IPS-15b (cell line): ENCODE results near the gene BCL2L1.
"Not testable (repeated sequence)": the region's sequence is repeated elsewhere in the genome, so short reads cannot be mapped to it uniquely, and the experiment has no call there.

Source experiments
- H3K27me3 ChIP-seq: one replicate; pipeline ENCODE4 v1.6.1; 2013; ENCODE audit warnings: low read length; ENCODE audit not compliant: control insufficient read depth, insufficient read depth
- H3K36me3 ChIP-seq: one replicate; pipeline ENCODE4 v1.6.1; 2013; ENCODE audit warnings: low read length; ENCODE audit not compliant: control insufficient read depth, insufficient read depth
- H3K4me1 ChIP-seq: one replicate; pipeline ENCODE4 v1.6.1; 2013; ENCODE audit warnings: mild to moderate bottlenecking, low read length; ENCODE audit not compliant: control insufficient read depth, insufficient read depth
- H3K4me3 ChIP-seq: one replicate; pipeline ENCODE4 v1.5.1; 2013; ENCODE audit warnings: low read depth, low read length
- H3K9ac ChIP-seq: one replicate; pipeline ENCODE4 v1.6.1; 2013; ENCODE audit warnings: low read depth, mild to moderate bottlenecking, low read length
- H3K9me3 ChIP-seq: one replicate; pipeline ENCODE4 v1.6.1; 2013; ENCODE audit warnings: mild to moderate bottlenecking, low read length; ENCODE audit not compliant: control insufficient read depth, insufficient read depth

The BCL2L1 gene

DNA sequence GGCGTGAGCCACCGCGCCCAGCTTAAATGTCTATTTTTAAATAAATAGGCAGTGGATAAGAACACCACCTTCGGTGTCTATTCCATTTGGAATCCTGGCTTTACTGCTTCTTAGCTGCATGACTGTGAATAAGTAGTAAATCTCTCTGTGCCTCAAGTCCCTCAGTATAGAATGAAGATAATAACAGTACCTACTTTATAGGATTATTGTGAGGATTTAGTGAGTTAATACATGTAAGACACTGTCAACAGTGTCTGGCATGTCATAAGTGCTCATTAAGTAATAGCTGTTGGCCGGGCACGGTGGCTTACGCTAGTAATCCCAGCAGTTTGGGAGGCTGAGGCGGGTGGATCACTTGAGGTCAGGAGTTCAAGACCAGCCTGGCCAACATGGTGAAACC, 26.6 kb upstream of the BCL2L1 start:
- no peak overlapping the region for H3K4me3 ChIP-seq
- H3K9me3 ChIP-seq, result no peaks in the 10 kb centered on the region
- no peaks in the 10 kb centered on the region for H3K27me3 ChIP-seq
- H3K4me1 ChIP-seq, result no peaks in the 10 kb centered on the region
- H3K9ac ChIP-seq, result no peak overlapping the region
- no peaks in the 10 kb centered on the region for H3K36me3 ChIP-seq

DNA sequence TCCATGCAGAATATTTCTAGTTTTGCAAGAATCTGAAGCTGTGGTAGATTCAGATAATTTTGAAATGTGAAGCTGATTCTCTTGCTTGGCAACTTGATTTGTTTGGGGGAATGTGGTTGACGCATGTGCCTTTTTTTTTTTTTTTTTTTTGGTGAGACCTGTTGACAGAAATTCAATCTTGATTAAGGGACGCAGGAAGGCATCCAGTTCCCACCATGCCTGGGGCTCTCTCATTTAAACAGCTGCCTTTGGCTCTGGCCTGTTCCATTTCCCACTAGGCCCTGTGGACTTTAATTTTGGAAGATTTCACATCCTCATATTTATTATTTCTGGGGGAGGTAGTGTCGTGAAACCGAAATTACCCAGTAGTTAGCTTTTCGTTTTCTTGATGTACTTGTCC, 25.0 kb upstream of the BCL2L1 start:
- H3K9ac ChIP-seq, result no peak overlapping the region
- H3K36me3 ChIP-seq, result peaks cover 5% of the 10 kb centered on the region
- H3K4me1 ChIP-seq, result no peaks in the 10 kb centered on the region
- H3K9me3 ChIP-seq, result no peaks in the 10 kb centered on the region
- no peak overlapping the region for H3K4me3 ChIP-seq
- H3K27me3 ChIP-seq, result no peaks in the 10 kb centered on the region

DNA sequence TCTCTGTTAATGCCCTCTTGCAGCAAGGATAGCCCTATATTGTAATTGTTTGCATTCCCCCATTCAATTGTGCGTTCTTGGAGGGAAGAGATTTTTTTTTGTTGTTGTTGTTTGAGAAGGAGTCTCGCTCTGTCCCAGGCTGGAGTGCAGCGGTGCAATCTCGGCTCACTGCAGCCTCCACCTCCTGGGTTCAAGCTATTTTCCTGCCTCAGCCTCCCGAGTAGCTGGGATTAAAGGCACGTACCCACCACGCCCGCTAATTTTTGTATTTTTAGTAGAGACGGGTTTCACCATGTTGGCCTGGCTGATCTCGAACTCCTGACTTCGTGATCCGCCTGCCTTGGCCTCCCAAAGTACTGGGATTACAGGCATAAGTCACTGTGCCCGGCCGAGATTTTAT, 24.4 kb upstream of the BCL2L1 start:
- not testable (repeated sequence) for H3K4me3 ChIP-seq, H3K9ac ChIP-seq, H3K4me1 ChIP-seq, H3K27me3 ChIP-seq, H3K9me3 ChIP-seq, H3K36me3 ChIP-seq

DNA sequence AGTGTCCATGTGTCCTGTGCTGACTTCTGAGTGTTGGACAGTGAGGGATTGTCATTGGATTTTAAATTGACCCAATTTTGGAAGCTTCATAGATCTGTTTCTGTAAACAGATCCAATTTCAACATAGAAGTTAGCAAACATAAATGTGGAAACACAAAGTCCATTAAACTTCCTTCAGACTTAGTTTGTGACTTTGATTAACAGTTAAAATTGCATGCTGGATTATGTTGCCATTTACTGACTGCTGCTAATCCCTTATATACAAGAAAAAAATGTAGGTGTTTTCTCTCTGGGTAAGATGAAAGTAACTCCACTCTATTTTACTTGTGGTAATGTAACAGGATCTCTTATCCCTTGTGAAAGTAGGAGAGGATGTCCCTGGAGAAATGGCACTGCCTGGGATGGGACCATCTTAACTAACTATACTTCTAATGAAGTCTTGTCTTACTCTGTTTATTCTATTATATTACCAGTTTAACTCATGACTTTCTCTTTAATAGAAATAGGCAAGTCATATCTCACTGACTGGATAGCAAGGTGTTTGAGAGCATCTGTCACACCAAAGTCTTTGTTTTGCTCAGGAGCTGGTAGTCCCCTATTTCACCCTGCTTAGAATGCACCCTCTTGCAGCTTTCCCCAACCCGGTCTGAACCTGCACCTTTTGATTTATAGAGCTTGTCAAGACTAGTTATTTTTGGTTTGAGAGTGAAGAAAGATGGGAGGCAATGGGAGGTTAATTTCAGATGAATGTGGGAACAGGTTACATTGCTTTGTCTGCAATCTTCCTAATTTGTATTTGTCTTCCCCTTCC, 23.6 kb upstream of the BCL2L1 start:
- H3K36me3 ChIP-seq, result peaks cover 6% of the 10 kb centered on the region
- H3K9ac ChIP-seq, result no peak overlapping the region
- no peaks in the 10 kb centered on the region for H3K4me1 ChIP-seq
- H3K4me3 ChIP-seq, result no peak overlapping the region
- H3K27me3 ChIP-seq, result no peaks in the 10 kb centered on the region
- no peaks in the 10 kb centered on the region for H3K9me3 ChIP-seq

DNA sequence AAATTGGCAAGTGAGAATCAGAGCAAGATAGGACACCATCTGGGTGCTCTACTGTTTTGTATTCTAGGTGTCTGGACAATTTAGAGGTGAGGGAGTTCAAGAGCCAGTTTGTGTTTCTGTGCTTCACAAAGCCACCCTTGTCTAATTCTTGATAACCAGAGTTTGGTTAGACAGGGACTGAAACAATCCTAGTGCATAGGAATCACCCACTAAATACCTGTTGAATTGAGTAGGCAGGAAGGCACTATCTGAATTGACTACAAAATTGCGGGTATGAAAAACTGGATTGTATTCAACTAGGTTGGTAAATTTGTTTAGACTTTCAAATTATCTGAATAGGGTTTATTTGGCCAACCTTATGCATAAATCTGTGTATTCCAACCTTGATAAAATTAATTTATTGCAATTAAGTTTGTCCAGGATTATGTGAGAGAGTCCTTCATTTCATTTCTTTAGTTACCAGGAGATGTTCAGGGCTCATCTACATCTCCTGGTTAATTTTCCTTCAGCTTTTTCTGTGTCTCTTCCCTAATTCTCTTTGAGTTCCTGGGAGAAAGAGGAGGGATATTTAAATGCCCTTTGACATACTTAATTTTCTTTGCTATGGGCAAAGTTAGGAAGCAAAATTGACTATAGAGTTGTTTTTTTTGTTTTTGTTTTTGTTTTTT, 18.1 kb upstream of the BCL2L1 start:
- H3K36me3 ChIP-seq, result peaks cover 6% of the 10 kb centered on the region
- H3K9me3 ChIP-seq, result no peaks in the 10 kb centered on the region
- no peaks in the 10 kb centered on the region for H3K27me3 ChIP-seq
- peak overlapping the region; percentile 91 for H3K4me3 ChIP-seq
- peaks cover 8% of the 10 kb centered on the region for H3K4me1 ChIP-seq
- H3K9ac ChIP-seq, result peak overlapping the region; percentile 70

DNA sequence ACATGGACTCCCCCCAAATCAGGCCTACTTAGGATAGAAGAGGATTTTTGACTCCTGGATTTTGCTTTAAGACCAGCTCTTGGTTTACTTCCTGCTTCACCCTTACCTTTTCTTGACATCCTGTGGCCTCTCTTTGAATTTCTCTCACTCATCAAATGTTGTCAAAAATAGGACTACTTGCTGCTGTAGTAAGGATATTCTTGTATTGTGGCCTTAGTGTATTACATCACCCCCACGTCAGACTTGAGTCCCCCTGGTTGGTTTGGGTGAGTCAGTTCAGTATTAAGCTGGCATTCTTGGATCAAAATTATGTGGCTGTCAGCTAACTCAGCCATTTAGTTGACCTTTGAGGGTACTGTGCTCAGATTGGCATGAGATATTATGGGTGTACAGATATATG, 17.5 kb upstream of the BCL2L1 start:
- Histone ChIP-seq H3K9me3 (no peaks in the 10 kb centered on the region), H3K36me3 (peaks cover 6% of the 10 kb centered on the region), H3K4me1 (peaks cover 8% of the 10 kb centered on the region), H3K27me3 (no peaks in the 10 kb centered on the region), H3K4me3 (peak overlapping the region; percentile 91), H3K9ac (peak overlapping the region; percentile 70)

DNA sequence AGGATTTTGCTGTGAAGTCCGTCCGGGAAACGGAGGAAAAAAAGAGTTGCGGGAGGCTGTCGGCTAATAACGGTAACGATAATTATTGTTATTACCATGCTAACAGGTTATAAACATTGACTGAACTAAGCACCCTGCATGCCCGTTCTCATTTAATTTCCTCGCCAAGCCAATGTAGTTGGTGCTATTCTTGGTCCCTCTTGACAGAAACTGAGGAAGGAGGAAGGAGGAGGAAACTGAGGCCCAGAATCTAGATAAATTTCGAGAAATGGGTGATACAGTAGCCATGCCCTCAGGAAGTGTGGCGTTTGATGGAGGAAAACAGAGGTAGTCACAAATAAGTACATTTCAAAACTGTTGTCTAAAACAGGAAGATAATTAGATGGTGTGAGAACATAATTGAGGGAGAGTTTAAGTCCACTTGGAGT, 16.9 kb upstream of the BCL2L1 start:
- peaks cover 6% of the 10 kb centered on the region for H3K36me3 ChIP-seq
- peak overlapping the region; percentile 80 for H3K9ac ChIP-seq
- H3K27me3 ChIP-seq, result no peaks in the 10 kb centered on the region
- no peaks in the 10 kb centered on the region for H3K9me3 ChIP-seq
- peaks cover 8% of the 10 kb centered on the region for H3K4me1 ChIP-seq
- peak overlapping the region; percentile 91 for H3K4me3 ChIP-seq

DNA sequence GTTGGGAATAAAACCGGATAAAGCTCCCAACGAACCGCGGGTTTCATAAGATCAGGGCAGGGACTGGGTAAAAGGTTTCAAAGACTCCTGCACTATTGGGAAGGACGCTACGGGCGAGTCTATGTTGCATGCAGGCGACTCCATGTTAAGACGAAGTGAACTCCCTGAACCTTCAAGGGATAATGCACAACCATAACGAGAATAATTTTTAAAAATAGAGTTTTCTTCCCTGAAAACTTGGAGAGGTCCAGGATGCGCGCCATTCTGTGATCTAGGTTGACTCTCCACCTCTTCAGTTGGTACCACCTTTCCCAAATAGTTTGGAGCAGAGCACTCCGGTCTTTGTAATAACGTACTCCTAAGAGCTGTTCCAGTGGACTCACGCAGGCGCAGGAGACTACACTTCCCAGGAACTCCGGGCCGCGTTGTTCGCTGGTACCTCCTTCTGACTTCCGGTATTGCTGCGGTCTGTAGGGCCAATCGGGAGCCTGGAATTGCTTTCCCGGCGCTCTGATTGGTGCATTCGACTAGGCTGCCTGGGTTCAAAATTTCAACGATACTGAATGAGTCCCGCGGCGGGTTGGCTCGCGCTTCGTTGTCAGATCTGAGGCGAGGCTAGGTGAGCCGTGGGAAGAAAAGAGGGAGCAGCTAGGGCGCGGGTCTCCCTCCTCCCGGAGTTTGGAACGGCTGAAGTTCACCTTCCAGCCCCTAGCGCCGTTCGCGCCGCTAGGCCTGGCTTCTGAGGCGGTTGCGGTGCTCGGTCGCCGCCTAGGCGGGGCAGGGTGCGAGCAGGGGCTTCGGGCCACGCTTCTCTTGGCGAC, 16.3 kb upstream of the BCL2L1 start, which contains the start of gene TPX2:
TPX2 (plus strand) TSS at position 562 of the 821 bp plus-strand sequence. CDS start 18,187 bp downstream, outside the sequence.
- Histone ChIP-seq H3K9ac (peak within 1 kb of the TSS; percentile 80), H3K4me3 (peak within 1 kb of the TSS; percentile 91), H3K9me3 (no peaks in the 10 kb centered on the region), H3K4me1 (peaks cover 8% of the 10 kb centered on the region), H3K27me3 (no peaks in the 10 kb centered on the region), H3K36me3 (peaks cover 6% of the 10 kb centered on the region)

DNA sequence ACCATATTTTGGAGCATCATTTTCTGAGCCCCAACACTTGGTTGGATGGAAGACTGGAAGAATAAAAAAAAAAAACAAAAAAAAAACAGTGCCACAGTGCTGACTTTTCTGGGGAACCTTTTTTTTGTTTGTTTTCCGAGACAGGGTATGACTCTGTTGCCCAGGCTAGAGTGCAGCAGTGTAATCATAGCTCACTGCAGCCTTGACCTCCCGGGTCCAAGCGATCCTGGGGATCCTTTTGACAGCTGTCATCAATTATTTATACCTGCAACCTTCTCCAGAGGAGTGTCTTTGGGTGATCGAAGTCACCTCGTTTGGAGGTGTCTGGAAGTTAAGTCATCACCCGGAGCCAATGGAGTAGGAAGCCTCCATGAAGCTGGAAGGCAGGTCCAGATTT, 8.7 kb upstream of the BCL2L1 start:
- Histone ChIP-seq H3K36me3 (no peaks in the 10 kb centered on the region), H3K9ac (no peak overlapping the region), H3K27me3 (no peaks in the 10 kb centered on the region), H3K9me3 (no peaks in the 10 kb centered on the region), H3K4me1 (no peaks in the 10 kb centered on the region), H3K4me3 (no peak overlapping the region)

DNA sequence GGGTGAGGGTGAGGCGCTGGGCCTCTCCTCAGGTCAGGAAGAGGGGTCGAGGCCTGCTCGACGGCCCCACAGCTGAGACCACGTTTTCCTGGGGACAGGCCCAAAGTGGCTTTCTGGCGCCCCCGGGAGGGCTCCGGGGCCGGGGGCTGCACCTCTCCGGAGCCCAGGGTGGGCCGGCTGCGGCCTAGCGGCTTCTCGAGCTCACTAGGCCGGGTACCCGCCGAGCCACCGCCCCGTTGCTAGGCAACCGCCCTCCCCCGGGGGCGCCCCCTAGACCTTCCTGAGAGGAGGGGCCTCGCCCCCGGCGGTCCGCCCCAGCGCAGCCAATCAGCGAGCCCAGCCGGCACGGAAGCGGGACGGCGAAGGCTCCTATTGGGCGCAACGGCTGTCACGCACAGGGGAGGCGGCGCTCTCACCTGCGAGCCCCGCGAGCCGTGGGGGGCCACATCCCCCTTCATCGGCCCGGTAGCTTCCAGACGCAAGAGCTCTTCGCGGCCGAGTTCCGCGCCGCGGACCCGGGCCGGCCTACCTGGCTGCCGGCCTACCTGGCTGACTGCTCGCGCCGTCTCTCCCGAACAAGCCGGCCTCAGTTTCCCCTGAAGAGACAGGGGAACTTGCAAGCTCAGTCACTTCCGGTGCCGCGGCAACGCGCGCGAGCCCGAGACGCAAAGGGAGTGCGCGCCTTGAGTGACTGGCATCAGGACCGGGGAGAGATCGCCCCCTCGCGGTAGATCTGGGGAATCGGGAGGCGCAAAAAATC, 831 bp upstream of the BCL2L1 start:
- no peaks in the 10 kb centered on the region for H3K27me3 ChIP-seq
- peak overlapping the region; percentile 71 for H3K9ac ChIP-seq
- no peaks in the 10 kb centered on the region for H3K9me3 ChIP-seq
- H3K4me1 ChIP-seq, result peaks cover 25% of the 10 kb centered on the region
- H3K4me3 ChIP-seq, result peak overlapping the region; percentile 73
- peaks cover 8% of the 10 kb centered on the region for H3K36me3 ChIP-seq

DNA sequence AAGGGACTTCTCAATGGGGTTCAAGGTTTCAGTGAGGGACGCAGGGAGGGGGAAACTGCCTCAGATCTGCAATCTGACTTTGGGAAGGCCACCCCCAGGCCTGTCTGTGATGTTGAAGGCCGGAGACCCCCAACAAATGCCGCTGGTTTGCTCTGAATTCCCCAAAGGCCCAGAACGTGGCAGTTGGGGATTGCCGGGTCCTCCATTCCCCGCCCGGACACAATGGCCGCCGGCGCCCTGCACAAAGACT, 326 bp upstream of the BCL2L1 start:
- Histone ChIP-seq H3K27me3 (no peaks in the 10 kb centered on the region), H3K9ac (peak overlapping the region; percentile 71), H3K4me1 (peaks cover 26% of the 10 kb centered on the region), H3K36me3 (peaks cover 8% of the 10 kb centered on the region), H3K9me3 (no peaks in the 10 kb centered on the region), H3K4me3 (peak overlapping the region; percentile 72)
